Upper lobe of left lung (tissue), 6 donors: ENCODE results near the gene CCDC158. TPM values are rescaled to one million over a fixed set of nuclear protein-coding genes. Genes with fewer than 3 reads are reported as not detected.

Experiments used
- ATAC-seq, 2 donors: fragments of 200-7000 bp; cut with Tn5 transposase; one replicate each; pipeline ENCODE4 v1.9.1; 2022; ENCODE audit warnings: mild to moderate bottlenecking in 2 of 2, moderate library complexity in 2 of 2; ENCODE audit not compliant: low FRiP score in 2 of 2
- DNase-seq, 2 donors: peaks; one replicate each; pipeline ENCODE4 v3.0.0-alpha.2; 2019 to 2020
- H3K27ac ChIP-seq, 4 donors: fragments of 200-600 bp; sonication (generic); one replicate each; pipeline ENCODE4 v1.5.1; 2016 to 2019
- H3K27me3 ChIP-seq, 4 donors: fragments of 200-600 bp; sonication (generic); one replicate each; pipeline ENCODE4 v1.5.1; 2017 to 2019
- H3K36me3 ChIP-seq, 4 donors: fragments of 200-600 bp; sonication (generic); one replicate each; pipeline ENCODE4 v1.5.1; 2016 to 2019
- H3K4me1 ChIP-seq, 4 donors: fragments of 200-600 bp; sonication (generic); one replicate each; pipeline ENCODE4 v1.5.1; 2018 to 2019
- H3K4me3 ChIP-seq, 4 donors: fragments of 200-600 bp; sonication (generic); one replicate each; pipeline ENCODE4 v1.5.1; 2017 to 2019; ENCODE audit warnings: mild to moderate bottlenecking in 2 of 4, moderate library complexity in 1 of 4
- H3K9me3 ChIP-seq, 4 donors: fragments of 200-600 bp; sonication (generic); one replicate each; pipeline ENCODE4 v1.5.1; 2018 to 2019
- EP300 ChIP-seq, 4 donors: sonication (generic); formaldehyde crosslinking; IDR thresholded peaks; one replicate each; pipeline ENCODE4 v1.5.1; 2017; ENCODE audit warnings: antibody characterized with exemption in 4 of 4, control low read depth in 2 of 4
- POLR2A ChIP-seq, 4 donors: fragments of 450-650 bp; IDR thresholded peaks; one replicate each; pipeline ENCODE4 v1.5.1; 2016 to 2017; ENCODE audit warnings: antibody characterized with exemption in 4 of 4, mild to moderate bottlenecking in 2 of 4
- POLR2AphosphoS5 ChIP-seq, 2 donors: sonication (generic); formaldehyde crosslinking; IDR thresholded peaks; one replicate each; pipeline ENCODE4 v1.5.1; 2017; ENCODE audit warnings: antibody characterized with exemption in 2 of 2
- WGBS, 2 donors: methylation state at CpG; one replicate each; pipeline ENCODE4 v1.1.5; 2017 to 2018; 5-methylcytosine and 5-hydroxymethylcytosine counted together
- total RNA-seq, 6 donors: library from RNA; depleted of rRNA in 4 of 6; stranded (reverse); fragments of >200 nt in 4 of 6; gene quantifications; one replicate each; pipeline versions ENCODE4 v1.1.0 to v1.2.1, GENCODE V29; 2016 to 2021
- TF ChIP-seq, protein P1 (sequence below), 6 experiments: fragments of 450-650 bp in 4 of 6; fragments of 200-600 bp in 2 of 6; sonication (generic) in 2 of 6; IDR thresholded peaks; one replicate each; pipeline ENCODE4 v1.5.1; 2016 to 2019; ENCODE audit warnings: antibody characterized with exemption in 6 of 6
- donor health status: DM: no; HTN: no; CAD: no; lungs with moderate emphysema.
- donor health status: DM: no; HTN: yes; CAD: no; lungs with severe emphysema.

The CCDC158 gene
- total RNA-seq, 6 donors from 2014 or later: 0.11 to 1.0 (median 0.37) TPM; not detected in 1

DNA sequence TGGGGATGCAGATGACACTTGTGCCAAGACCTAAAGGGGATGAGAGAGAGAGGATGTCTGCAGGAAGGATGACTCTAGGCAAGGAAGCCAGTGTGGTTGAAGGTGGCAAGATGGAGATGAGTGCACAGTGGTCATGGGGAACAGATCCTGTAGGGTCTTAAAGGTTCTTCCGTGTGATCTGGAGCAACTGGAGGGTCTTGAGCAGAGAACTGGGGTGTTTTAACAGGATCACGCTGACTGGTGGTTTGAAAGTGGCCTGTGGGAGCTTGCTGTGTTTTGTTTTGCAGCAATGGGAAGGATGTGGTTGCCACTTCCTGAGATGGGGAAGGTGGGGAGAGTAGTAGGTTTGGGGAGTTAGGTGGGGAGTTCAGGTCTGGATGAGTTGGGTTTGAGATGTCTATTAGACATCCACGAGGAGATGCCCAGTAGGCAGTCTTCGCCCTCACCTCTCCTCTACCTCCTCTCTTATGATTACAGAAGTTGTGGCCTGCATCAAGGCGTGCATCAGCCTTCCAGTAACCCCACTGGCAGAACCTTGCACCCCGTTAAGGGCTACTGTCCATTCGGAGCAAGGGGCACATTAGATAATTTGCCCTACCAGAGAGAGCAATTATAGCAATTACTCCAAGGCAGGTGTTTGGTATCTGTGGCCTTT is 115.8 kb downstream of the CCDC158 start:
- 65 to 67% methylated on average over 7 of the region's 7 CpGs for WGBS, 2 donors
- no peaks in the 10 kb centered on the region for H3K27me3 ChIP-seq
- peaks cover 0 to 6% (median 2%) of the 10 kb centered on the region in 4 donors for H3K36me3 ChIP-seq
- ATAC-seq: no peak
- TF ChIP-seq, protein P1, sequence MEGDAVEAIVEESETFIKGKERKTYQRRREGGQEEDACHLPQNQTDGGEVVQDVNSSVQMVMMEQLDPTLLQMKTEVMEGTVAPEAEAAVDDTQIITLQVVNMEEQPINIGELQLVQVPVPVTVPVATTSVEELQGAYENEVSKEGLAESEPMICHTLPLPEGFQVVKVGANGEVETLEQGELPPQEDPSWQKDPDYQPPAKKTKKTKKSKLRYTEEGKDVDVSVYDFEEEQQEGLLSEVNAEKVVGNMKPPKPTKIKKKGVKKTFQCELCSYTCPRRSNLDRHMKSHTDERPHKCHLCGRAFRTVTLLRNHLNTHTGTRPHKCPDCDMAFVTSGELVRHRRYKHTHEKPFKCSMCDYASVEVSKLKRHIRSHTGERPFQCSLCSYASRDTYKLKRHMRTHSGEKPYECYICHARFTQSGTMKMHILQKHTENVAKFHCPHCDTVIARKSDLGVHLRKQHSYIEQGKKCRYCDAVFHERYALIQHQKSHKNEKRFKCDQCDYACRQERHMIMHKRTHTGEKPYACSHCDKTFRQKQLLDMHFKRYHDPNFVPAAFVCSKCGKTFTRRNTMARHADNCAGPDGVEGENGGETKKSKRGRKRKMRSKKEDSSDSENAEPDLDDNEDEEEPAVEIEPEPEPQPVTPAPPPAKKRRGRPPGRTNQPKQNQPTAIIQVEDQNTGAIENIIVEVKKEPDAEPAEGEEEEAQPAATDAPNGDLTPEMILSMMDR (IDR thresholded peaks at IDR 0.05): no peak
- TF ChIP-seq POLR2A (IDR thresholded peaks at IDR 0.05) (no peak), EP300 (IDR thresholded peaks at IDR 0.05) (no peak), POLR2AphosphoS5 (IDR thresholded peaks at IDR 0.05) (no peak)
- DNase-seq: no peak
- peaks cover 20 to 28% (median 26%) of the 10 kb centered on the region in 4 donors for H3K4me1 ChIP-seq
- no peaks in the 10 kb centered on the region for H3K9me3 ChIP-seq
- peak overlapping the region in 3 of 4 donors; percentile 66 to 91 (median 71) for H3K4me3 ChIP-seq
- peak overlapping the region in 3 of 4 donors; percentile 7 to 91 (median 90) for H3K27ac ChIP-seq

DNA sequence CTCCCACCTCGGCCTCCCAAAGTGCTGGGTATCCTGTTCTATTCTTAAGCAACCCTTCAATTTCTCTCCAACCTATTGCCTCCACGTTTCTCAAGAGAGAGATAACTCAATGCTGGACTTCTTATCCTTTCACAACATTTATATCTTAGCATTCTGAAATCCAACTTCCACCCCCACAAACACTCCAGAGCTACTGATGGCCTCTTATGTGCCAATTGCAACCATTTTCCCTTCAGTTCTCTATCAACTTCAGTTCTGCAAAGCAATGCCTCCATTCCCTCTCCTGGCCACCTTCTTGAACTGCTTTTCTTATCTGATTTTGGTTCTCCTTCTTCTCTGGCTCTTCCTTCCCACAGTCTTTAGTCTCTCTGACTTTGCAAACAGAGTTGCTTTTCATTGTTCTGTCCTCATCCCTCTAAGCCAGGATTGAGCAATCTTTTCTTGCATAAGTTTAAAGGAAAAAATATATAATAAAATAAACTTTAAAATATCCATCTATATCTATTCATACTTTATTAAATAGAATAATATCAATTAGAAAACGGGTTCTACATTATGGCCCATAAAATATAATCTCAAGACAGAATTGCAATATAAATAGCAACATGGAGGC is 118.0 kb downstream of the CCDC158 start:
- DNase-seq (no peak), ATAC-seq (no peak)
- H3K27ac ChIP-seq: no peak overlapping the region
- H3K4me1 ChIP-seq: peaks cover 13 to 32% (median 23%) of the 10 kb centered on the region in 4 donors
- WGBS, 2 donors: 65 to 73% methylated on average over 3 of the region's 3 CpGs
- no peaks in the 10 kb centered on the region for H3K36me3 ChIP-seq
- H3K9me3 ChIP-seq: peaks cover 0 to 3% (median 0%) of the 10 kb centered on the region in 4 donors
- TF ChIP-seq POLR2AphosphoS5 (IDR thresholded peaks at IDR 0.05): no peak
- TF ChIP-seq, protein P1 (IDR thresholded peaks at IDR 0.05): no peak
- TF ChIP-seq EP300 (IDR thresholded peaks at IDR 0.05): no peak
- TF ChIP-seq POLR2A (IDR thresholded peaks at IDR 0.05): no peak
- no peak overlapping the region for H3K4me3 ChIP-seq
- no peaks in the 10 kb centered on the region for H3K27me3 ChIP-seq

DNA sequence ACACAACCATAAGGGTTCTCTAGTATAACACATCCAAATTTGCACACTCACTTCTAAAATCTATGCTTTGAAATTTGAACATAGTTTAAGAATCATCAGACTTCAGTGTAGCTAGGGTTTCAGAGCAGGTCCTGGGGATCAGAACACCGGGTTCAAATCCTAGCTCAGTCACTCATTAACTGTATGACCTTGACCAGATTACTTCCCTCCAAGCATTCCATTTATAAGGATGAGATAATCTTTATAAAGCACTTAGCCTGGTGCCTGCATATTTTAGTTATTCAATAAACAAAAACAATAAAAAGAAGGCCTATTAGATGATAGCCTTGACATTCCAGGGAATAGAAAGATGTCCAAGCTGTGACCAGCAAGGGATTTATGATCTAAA is 119.2 kb downstream of the CCDC158 start:
- 70 to 83% methylated on average over 1 of the region's 1 CpG for WGBS, 2 donors
- no peak for ATAC-seq
- Histone ChIP-seq H3K36me3 (no peaks in the 10 kb centered on the region), H3K4me3 (no peak overlapping the region), H3K27ac (peak overlapping the region in 2 of 4 donors; percentile 1 to 56), H3K9me3 (peaks cover 0 to 7% (median 0%) of the 10 kb centered on the region in 4 donors), H3K4me1 (peaks cover 12 to 23% (median 16%) of the 10 kb centered on the region in 4 donors), H3K27me3 (no peaks in the 10 kb centered on the region)
- no peak for TF ChIP-seq POLR2AphosphoS5 (IDR thresholded peaks at IDR 0.05)
- TF ChIP-seq EP300 (IDR thresholded peaks at IDR 0.05): no peak
- no peak for TF ChIP-seq POLR2A (IDR thresholded peaks at IDR 0.05)
- TF ChIP-seq, protein P1 (IDR thresholded peaks at IDR 0.05): no peak
- no peak for DNase-seq

DNA sequence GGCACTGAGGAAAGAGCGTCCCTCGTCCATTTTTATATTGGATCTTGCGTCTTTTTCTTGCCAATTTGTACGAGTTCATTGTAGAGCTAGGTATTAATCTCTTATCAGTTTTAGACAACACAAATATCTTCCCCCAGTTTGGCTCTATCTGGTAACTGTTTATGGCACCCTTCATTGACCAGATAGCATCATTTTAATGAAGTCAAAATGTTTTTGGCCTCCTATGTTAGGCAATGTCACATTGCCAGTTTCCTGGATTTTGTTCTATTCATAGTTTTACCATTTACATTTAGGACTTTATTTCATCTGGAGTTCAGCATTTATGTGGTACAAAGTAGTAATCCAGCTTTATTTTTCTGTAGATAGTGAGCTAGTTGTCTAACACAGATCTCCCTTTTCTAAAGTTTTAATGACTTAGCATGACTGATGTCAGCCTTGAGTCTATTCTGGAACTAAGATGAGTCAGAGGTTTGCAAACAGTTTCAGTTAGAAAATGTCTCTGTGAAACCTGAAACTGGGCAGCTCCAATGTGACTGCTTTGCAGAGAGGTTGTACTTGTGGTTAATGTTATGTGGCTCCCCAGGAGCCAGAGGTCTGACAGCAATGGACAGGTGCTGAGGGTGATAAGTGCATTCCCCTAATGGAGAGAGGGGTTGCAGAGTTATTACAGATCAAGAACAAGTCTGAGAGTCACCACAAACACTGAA is 119.7 kb downstream of the CCDC158 start:
- Histone ChIP-seq H3K27ac (peak overlapping the region in 2 of 4 donors; percentile 1 to 56), H3K36me3 (no peaks in the 10 kb centered on the region), H3K4me3 (no peak overlapping the region), H3K27me3 (no peaks in the 10 kb centered on the region), H3K4me1 (peaks cover 12 to 23% (median 15%) of the 10 kb centered on the region in 4 donors), H3K9me3 (peaks cover 0 to 11% (median 0%) of the 10 kb centered on the region in 4 donors)
- ATAC-seq (peak in 1 of 2 donors; percentile 45), DNase-seq (no peak)
- 91 to 97% methylated on average over 4 of the region's 4 CpGs for WGBS, 2 donors
- TF ChIP-seq EP300 (IDR thresholded peaks at IDR 0.05) (no peak), POLR2AphosphoS5 (IDR thresholded peaks at IDR 0.05) (no peak), POLR2A (IDR thresholded peaks at IDR 0.05) (no peak)

DNA sequence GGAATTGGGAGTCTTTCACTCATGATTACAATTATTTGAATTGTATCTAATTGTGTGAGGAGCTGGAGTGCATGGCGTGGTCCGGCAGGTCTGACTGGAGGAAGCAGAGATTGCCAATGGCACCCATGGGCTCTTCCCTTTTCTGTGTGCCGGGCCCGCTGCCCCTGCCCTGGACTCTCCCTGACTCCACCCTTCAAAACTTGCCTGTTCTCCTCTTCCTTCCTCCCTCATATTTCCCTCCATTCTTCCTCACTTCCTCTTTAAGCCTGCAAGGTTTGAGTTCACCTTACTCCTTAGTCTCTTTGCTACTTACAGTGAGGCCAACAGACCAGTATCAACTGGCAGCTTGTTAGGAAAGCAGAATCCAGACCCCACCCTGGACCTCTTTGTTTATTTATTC is 120.9 kb downstream of the CCDC158 start:
- Histone ChIP-seq H3K4me3 (no peak overlapping the region), H3K36me3 (no peaks in the 10 kb centered on the region), H3K9me3 (peaks cover 0 to 11% (median 0%) of the 10 kb centered on the region in 4 donors), H3K27me3 (no peaks in the 10 kb centered on the region), H3K4me1 (peaks cover 6 to 18% (median 8%) of the 10 kb centered on the region in 4 donors), H3K27ac (no peak overlapping the region)
- TF ChIP-seq EP300 (IDR thresholded peaks at IDR 0.05) (no peak), POLR2AphosphoS5 (IDR thresholded peaks at IDR 0.05) (no peak), POLR2A (IDR thresholded peaks at IDR 0.05) (no peak)
- TF ChIP-seq, protein P1 (IDR thresholded peaks at IDR 0.05): no peak
- 55 to 78% methylated on average over 4 of the region's 4 CpGs for WGBS, 2 donors
- DNase-seq (peak; percentile 29 to 45), ATAC-seq (peak in 1 of 2 donors; percentile 62)
